HL-60 (cell line): ENCODE results near the gene RNASE3.

ENCODE experiments used
- DNase-seq, 2 experiments: peaks; one replicate each; pipeline ENCODE4 v3.0.0-alpha.2; 2010 to 2020; ENCODE audit warnings: low read depth in 1 of 2, low spot score in 1 of 2
- H3K27ac ChIP-seq: fragments of 250-450 bp; sonication (Bioruptor Pico); replicated peaks from 2 replicates; pipeline ENCODE4 v1.5.1; 2020; ENCODE audit warnings: mild to moderate bottlenecking, moderate library complexity
- H3K27me3 ChIP-seq: fragments of 250-450 bp; sonication (Bioruptor Pico); 2 replicates; pipeline ENCODE4 v1.5.1; 2021; ENCODE audit warnings: mild to moderate bottlenecking, moderate library complexity; ENCODE audit not compliant: insufficient read depth, poor library complexity, severe bottlenecking
- H3K4me3 ChIP-seq: replicated peaks from 2 replicates; pipeline ENCODE4 v1.5.1; 2011; ENCODE audit warnings: mild to moderate bottlenecking, control low read depth, low read length; ENCODE audit not compliant: insufficient read depth
- GABPA ChIP-seq: IDR thresholded peaks from 2 replicates; pipeline ENCODE4 v1.6.1; 2012; ENCODE audit warnings: low read depth
- POLR2AphosphoS5 ChIP-seq: IDR thresholded peaks from 2 replicates; pipeline ENCODE4 v1.6.1; 2012; ENCODE audit warnings: low read depth
- SPI1 ChIP-seq: IDR thresholded peaks from 2 replicates; pipeline ENCODE4 v1.6.1; 2012; ENCODE audit warnings: low read depth, mild to moderate bottlenecking, borderline replicate concordance
- TF ChIP-seq, protein P1 (sequence below): IDR thresholded peaks from one replicate; pipeline ENCODE4 v1.5.1; 2011; ENCODE audit warnings: low read length, control low read depth, inconsistent platforms; ENCODE audit not compliant: insufficient read depth
- TF ChIP-seq, protein P2 (sequence below): IDR thresholded peaks from 2 replicates; pipeline ENCODE4 v1.6.1; 2012; ENCODE audit warnings: low read depth; ENCODE audit not compliant: insufficient replicate concordance

RNASE3 gene

DNA sequence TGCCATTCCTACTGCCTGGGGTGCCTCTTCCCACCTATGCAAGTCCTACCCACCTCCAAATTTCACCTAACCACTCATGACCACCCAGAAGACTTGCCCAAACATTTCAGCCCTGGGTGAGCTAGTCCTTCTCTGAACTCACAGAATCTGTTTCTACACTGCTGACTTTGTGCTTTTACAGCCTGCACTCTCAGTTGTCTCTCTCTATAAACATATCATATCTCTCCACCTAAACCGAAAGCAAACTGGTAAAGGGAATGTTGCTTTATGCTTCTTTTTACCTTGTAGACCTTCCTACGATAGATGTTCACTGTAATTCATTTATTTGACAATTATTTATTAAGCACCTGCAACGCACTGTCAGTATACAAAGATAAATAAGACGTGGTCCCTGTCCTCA, 38.1 kb upstream of the RNASE3 start:
- TF ChIP-seq SPI1 (no peak), GABPA (no peak), POLR2AphosphoS5 (no peak)
- TF ChIP-seq, protein P1, sequence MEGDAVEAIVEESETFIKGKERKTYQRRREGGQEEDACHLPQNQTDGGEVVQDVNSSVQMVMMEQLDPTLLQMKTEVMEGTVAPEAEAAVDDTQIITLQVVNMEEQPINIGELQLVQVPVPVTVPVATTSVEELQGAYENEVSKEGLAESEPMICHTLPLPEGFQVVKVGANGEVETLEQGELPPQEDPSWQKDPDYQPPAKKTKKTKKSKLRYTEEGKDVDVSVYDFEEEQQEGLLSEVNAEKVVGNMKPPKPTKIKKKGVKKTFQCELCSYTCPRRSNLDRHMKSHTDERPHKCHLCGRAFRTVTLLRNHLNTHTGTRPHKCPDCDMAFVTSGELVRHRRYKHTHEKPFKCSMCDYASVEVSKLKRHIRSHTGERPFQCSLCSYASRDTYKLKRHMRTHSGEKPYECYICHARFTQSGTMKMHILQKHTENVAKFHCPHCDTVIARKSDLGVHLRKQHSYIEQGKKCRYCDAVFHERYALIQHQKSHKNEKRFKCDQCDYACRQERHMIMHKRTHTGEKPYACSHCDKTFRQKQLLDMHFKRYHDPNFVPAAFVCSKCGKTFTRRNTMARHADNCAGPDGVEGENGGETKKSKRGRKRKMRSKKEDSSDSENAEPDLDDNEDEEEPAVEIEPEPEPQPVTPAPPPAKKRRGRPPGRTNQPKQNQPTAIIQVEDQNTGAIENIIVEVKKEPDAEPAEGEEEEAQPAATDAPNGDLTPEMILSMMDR = no peak
- TF ChIP-seq, protein P2, sequence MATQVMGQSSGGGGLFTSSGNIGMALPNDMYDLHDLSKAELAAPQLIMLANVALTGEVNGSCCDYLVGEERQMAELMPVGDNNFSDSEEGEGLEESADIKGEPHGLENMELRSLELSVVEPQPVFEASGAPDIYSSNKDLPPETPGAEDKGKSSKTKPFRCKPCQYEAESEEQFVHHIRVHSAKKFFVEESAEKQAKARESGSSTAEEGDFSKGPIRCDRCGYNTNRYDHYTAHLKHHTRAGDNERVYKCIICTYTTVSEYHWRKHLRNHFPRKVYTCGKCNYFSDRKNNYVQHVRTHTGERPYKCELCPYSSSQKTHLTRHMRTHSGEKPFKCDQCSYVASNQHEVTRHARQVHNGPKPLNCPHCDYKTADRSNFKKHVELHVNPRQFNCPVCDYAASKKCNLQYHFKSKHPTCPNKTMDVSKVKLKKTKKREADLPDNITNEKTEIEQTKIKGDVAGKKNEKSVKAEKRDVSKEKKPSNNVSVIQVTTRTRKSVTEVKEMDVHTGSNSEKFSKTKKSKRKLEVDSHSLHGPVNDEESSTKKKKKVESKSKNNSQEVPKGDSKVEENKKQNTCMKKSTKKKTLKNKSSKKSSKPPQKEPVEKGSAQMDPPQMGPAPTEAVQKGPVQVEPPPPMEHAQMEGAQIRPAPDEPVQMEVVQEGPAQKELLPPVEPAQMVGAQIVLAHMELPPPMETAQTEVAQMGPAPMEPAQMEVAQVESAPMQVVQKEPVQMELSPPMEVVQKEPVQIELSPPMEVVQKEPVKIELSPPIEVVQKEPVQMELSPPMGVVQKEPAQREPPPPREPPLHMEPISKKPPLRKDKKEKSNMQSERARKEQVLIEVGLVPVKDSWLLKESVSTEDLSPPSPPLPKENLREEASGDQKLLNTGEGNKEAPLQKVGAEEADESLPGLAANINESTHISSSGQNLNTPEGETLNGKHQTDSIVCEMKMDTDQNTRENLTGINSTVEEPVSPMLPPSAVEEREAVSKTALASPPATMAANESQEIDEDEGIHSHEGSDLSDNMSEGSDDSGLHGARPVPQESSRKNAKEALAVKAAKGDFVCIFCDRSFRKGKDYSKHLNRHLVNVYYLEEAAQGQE = no peak
- no peak for DNase-seq
- Histone ChIP-seq H3K27ac (no peak overlapping the region), H3K4me3 (no peak overlapping the region), H3K27me3 (no peaks in the 10 kb centered on the region)

DNA sequence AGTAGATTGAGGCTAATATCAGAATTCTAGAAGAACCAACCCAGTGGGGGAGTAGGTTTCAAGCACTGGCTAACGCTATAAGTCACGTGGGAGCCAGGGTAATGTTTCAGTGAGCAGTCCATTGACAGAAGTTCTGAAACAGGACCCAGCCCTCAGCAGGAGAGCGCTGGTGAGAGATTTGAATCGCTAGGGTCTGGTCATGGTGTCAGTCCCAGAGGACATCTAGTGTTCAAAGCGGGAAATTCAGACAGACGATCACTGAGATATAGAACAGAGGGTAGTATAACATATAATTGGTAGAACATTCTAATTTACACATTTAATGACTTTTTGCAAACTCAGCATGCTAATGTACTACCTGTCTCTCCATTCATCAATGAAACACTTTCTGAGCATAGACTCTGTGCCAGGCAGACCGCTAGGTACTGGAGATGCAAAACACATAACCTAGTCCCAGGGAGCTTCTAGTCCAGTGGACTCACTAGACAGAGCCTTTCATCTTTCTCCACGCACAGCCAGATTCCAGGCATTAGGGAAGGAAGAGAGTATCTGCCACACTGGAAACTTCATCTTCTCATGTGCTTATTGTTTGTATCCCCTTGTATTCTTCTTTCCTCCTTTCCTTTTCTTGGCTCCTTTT, 35.4 kb upstream of the RNASE3 start:
- DNase-seq = peak; percentile 39 to 76
- Histone ChIP-seq H3K4me3 (no peak overlapping the region), H3K27ac (no peak overlapping the region), H3K27me3 (no peaks in the 10 kb centered on the region)
- TF ChIP-seq SPI1 = no peak
- TF ChIP-seq, protein P1 = peak; percentile 87
- TF ChIP-seq, protein P2 = peak; percentile 83

DNA sequence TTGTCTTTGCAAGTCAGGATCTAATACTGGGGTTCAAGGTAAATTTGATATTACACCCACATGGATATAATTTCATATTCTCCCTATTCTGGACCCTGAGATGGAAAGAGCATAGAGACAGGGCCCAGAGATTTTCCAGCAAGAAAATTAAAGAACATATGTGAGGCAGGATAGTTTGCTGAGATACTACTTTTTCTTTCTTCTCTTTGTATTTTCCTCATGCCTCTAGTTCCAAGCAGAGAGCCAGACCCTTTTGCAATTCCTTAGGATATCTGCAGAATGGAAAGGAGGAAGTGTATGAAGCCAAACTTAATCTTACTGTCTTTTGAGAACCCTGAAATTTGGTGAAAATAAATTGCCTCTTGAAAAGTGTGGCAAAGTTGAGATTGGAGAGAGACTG, 34.0 kb upstream of the RNASE3 start:
- no peak overlapping the region for H3K27ac ChIP-seq
- H3K4me3 ChIP-seq = no peak overlapping the region
- no peak for DNase-seq
- TF ChIP-seq, protein P1 = no peak
- TF ChIP-seq POLR2AphosphoS5 = no peak
- TF ChIP-seq GABPA = no peak
- TF ChIP-seq, protein P2 = no peak
- TF ChIP-seq SPI1 = no peak
- H3K27me3 ChIP-seq = no peaks in the 10 kb centered on the region
